CD14-positive monocyte (primary cell): ENCODE data around the gene KAZN. TPM values are rescaled to one million over a fixed set of nuclear protein-coding genes. Genes with fewer than 3 reads are reported as not detected.

Source experiments
- DNase-seq, 3 donors: peaks; one replicate each; pipeline ENCODE4 v3.0.0-alpha.2; 2011 to 2022
- H2AFZ ChIP-seq: 2 replicates; pipeline ENCODE4 v1.6.0; 2012; ENCODE audit warnings: mild to moderate bottlenecking, low read depth, low read length, inconsistent platforms; ENCODE audit not compliant: insufficient read depth, poor library complexity, severe bottlenecking
- H3K27ac ChIP-seq, 2 donors: 1 replicate in 1 of 2; 2 replicates in 1 of 2; pipeline ENCODE4 v1.5.1; 2012 to 2013; ENCODE audit warnings: low read length in 2 of 2, control low read depth in 1 of 2, inconsistent platforms in 1 of 2, low read depth in 1 of 2, mild to moderate bottlenecking in 1 of 2
- H3K27me3 ChIP-seq, 2 donors: one replicate each; pipeline versions ENCODE4 v1.6.0 to v1.6.1; 2011 to 2013; ENCODE audit warnings: low read length in 2 of 2; ENCODE audit not compliant: control insufficient read depth in 2 of 2, insufficient read depth in 2 of 2
- H3K36me3 ChIP-seq, 2 donors: replicated peaks in 1 of 2; 1 replicate in 1 of 2; 2 replicates in 1 of 2; pipeline versions ENCODE4 v1.5.1 to v1.6.1; 2012 to 2013; ENCODE audit warnings: low read length in 2 of 2, control low read depth in 1 of 2, inconsistent platforms in 1 of 2, mild to moderate bottlenecking in 1 of 2; ENCODE audit not compliant: insufficient read depth in 2 of 2, control insufficient read depth in 1 of 2
- H3K4me1 ChIP-seq, 2 donors: 1 replicate in 1 of 2; 2 replicates in 1 of 2; pipeline versions ENCODE4 v1.5.1 to v1.6.1; 2012 to 2013; ENCODE audit warnings: low read length in 2 of 2, control low read depth in 1 of 2, inconsistent platforms in 1 of 2, mild to moderate bottlenecking in 1 of 2, moderate library complexity in 1 of 2; ENCODE audit not compliant: insufficient read depth in 2 of 2, control insufficient read depth in 1 of 2
- H3K4me2 ChIP-seq: replicated peaks from 2 replicates; pipeline ENCODE3; 2012; ENCODE audit warnings: low read length, moderate library complexity, mild to moderate bottlenecking; ENCODE audit not compliant: poor library complexity, severe bottlenecking; ENCODE audit errors: extremely low read depth
- H3K4me3 ChIP-seq, 3 experiments: fragments of 200-600 bp in 1 of 3; sonication (generic) in 1 of 3; replicated peaks in 1 of 3; 1 replicate in 2 of 3; 2 replicates in 1 of 3; pipeline ENCODE4 v1.5.1; 2011 to 2013; ENCODE audit warnings: low read length in 3 of 3, mild to moderate bottlenecking in 3 of 3, control low read depth in 2 of 3, low read depth in 2 of 3, inconsistent platforms in 1 of 3, moderate library complexity in 1 of 3
- H3K79me2 ChIP-seq: 2 replicates; pipeline ENCODE4 v1.6.0; 2012; ENCODE audit warnings: mild to moderate bottlenecking, control low read depth, inconsistent platforms, low read length, moderate library complexity; ENCODE audit not compliant: insufficient read depth
- H3K9ac ChIP-seq: 2 replicates; pipeline ENCODE4 v1.6.0; 2017; ENCODE audit warnings: low read length, mild to moderate bottlenecking; ENCODE audit not compliant: insufficient read depth, poor library complexity, severe bottlenecking
- H3K9me3 ChIP-seq, 2 donors: replicated peaks in 1 of 2; 1 replicate in 1 of 2; 2 replicates in 1 of 2; pipeline versions ENCODE4 v1.5.1 to v1.6.1; 2012 to 2013; ENCODE audit warnings: low read length in 2 of 2, control low read depth in 1 of 2; ENCODE audit not compliant: control insufficient read depth in 1 of 2, insufficient read depth in 1 of 2
- H4K20me1 ChIP-seq: 2 replicates; pipeline ENCODE4 v1.6.0; 2012; ENCODE audit warnings: mild to moderate bottlenecking, low read length, control low read depth, moderate library complexity; ENCODE audit not compliant: insufficient read depth
- H3K27ac Mint-ChIP-seq, 7 donors: one replicate each; pipeline ENCODE4 v1.8.0; 2020; ENCODE audit warnings: mild to moderate bottlenecking in 7 of 7, mixed read lengths in 7 of 7, moderate library complexity in 6 of 7, inconsistent platforms in 2 of 7
- H3K27me3 Mint-ChIP-seq, 3 donors: one replicate each; pipeline ENCODE4 v1.8.0; 2021 to 2022; ENCODE audit warnings: low read depth in 3 of 3, mild to moderate bottlenecking in 3 of 3, mixed read lengths in 3 of 3, moderate library complexity in 3 of 3, inconsistent platforms in 1 of 3
- H3K36me3 Mint-ChIP-seq, 2 donors: one replicate each; pipeline ENCODE4 v1.8.0; 2020; ENCODE audit warnings: mixed read lengths in 2 of 2, inconsistent platforms in 1 of 2, mild to moderate bottlenecking in 1 of 2
- H3K4me1 Mint-ChIP-seq: one replicate; pipeline ENCODE4 v1.8.0; 2020; ENCODE audit warnings: mild to moderate bottlenecking, mixed read lengths
- H3K4me3 Mint-ChIP-seq, 2 donors: one replicate each; pipeline ENCODE4 v1.8.0; 2020; ENCODE audit warnings: mild to moderate bottlenecking in 2 of 2, mixed read lengths in 2 of 2, moderate library complexity in 1 of 2
- H3K9me3 Mint-ChIP-seq, 7 donors: one replicate each; pipeline ENCODE4 v1.8.0; 2020 to 2022; ENCODE audit warnings: mixed read lengths in 7 of 7, mild to moderate bottlenecking in 6 of 7, moderate library complexity in 6 of 7, inconsistent platforms in 2 of 7
- CTCF ChIP-seq: fragments of 200-600 bp; IDR thresholded peaks from one replicate; pipeline ENCODE4 v1.8.0; 2022; ENCODE audit warnings: antibody characterized with exemption, mild to moderate bottlenecking
- WGBS: methylation state at CpG from one replicate; pipeline ENCODE4 v1.1.5; 2013; ENCODE audit warnings: missing lambda C conversion rate; ENCODE audit not compliant: insufficient coverage; 5-methylcytosine and 5-hydroxymethylcytosine counted together
- intact Hi-C, 2 donors: fragments of 100-400 bp; cut with micrococcal nuclease; formaldehyde crosslinking; loops; one replicate each; pipeline versions ENCODE4 v1.15.0 to v1.15.1; 2023
- polyA plus RNA-seq, 3 donors: library from polyadenylated mRNA; depleted of rRNA in 1 of 3; unstranded in 2 of 3; stranded (reverse) in 1 of 3; fragments of 300-500 nt in 2 of 3; fragments of >200 nt in 1 of 3; fragmentation: Illumina TruSeq in 2 of 3; gene quantifications; 1 replicate in 2 of 3; 2 replicates in 1 of 3; pipeline ENCODE4 v1.2.3, GENCODE V29; 2012 to 2021

The KAZN gene
- polyA plus RNA-seq, 3 donors, result not detected

GRCh38 chr1:14955402-14955801, 356.9 kb downstream of the KAZN start:
- no peak overlapping the region for H2AFZ ChIP-seq
- intact Hi-C loops, result no loop called here
- peaks cover 0 to 10% (median 3%) of the 10 kb centered on the region in 7 donors for H3K9me3 Mint-ChIP-seq
- no peaks in the 10 kb centered on the region for H3K36me3 Mint-ChIP-seq
- no peaks in the 10 kb centered on the region for H3K4me1 ChIP-seq
- peaks cover 0 to 2% (median 0%) of the 10 kb centered on the region in 3 donors for H3K27me3 Mint-ChIP-seq
- TF ChIP-seq CTCF, result no peak
- H3K4me3 ChIP-seq, result no peak overlapping the region
- 100% methylated on average over 5 of the region's 5 CpGs for WGBS
- H3K4me2 ChIP-seq, result no peak overlapping the region
- no peak overlapping the region for H3K4me3 Mint-ChIP-seq
- DNase-seq, result no peak
- H3K79me2 ChIP-seq, result no peaks in the 10 kb centered on the region
- peaks cover 0 to 7% of the 10 kb centered on the region in 2 donors for H3K9me3 ChIP-seq
- H3K27ac ChIP-seq, result no peak overlapping the region
- no peaks in the 10 kb centered on the region for H3K4me1 Mint-ChIP-seq
- H4K20me1 ChIP-seq, result no peaks in the 10 kb centered on the region
- H3K36me3 ChIP-seq, result no peaks in the 10 kb centered on the region
- no peaks in the 10 kb centered on the region for H3K27me3 ChIP-seq
- no peak overlapping the region for H3K9ac ChIP-seq
- no peak overlapping the region for H3K27ac Mint-ChIP-seq

DNA sequence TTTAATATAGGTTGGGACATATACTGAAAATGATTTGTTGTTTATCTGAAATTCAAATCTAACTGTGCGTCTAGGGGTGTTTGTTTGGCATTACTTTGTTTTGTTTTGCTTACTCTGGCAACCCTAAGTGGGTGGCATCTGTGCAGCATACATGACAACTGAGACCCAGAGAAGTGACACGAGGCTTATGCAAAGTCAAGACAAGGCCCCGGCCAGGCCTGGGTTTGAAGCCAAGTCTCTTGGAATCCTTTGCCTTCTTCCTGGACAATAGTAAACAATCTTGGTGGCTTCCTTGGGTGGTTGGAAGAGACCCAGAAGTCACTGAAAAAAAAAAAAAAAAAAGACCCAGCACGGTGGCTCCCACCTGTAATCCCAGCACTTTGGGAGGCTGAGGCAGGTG, 357.5 kb downstream of the KAZN start:
- Histone ChIP-seq H3K27ac (no peak overlapping the region), H4K20me1 (no peaks in the 10 kb centered on the region), H3K4me3 (no peak overlapping the region), H3K36me3 (no peaks in the 10 kb centered on the region), H3K4me1 (no peaks in the 10 kb centered on the region), H3K9ac (no peak overlapping the region), H3K9me3 (peaks cover 0 to 7% of the 10 kb centered on the region in 2 donors), H3K4me2 (no peak overlapping the region), H3K79me2 (no peaks in the 10 kb centered on the region), H2AFZ (no peak overlapping the region), H3K27me3 (no peaks in the 10 kb centered on the region)
- WGBS, result 88% methylated on average over 3 of the region's 4 CpGs
- TF ChIP-seq CTCF, result no peak
- no peak for DNase-seq
- Mint-ChIP-seq H3K4me3 (no peak overlapping the region), H3K4me1 (no peaks in the 10 kb centered on the region), H3K9me3 (peaks cover 0 to 10% (median 3%) of the 10 kb centered on the region in 7 donors), H3K27ac (no peak overlapping the region), H3K27me3 (peaks cover 0 to 2% (median 0%) of the 10 kb centered on the region in 3 donors), H3K36me3 (no peaks in the 10 kb centered on the region)
- intact Hi-C loops, result no loop called here
